ENCODE measurements around the gene IGF2.

GRCh38 chr11:2110521-2110920 is 28.7 kb downstream of the IGF2 start:
- TF ChIP-seq, protein P1, sequence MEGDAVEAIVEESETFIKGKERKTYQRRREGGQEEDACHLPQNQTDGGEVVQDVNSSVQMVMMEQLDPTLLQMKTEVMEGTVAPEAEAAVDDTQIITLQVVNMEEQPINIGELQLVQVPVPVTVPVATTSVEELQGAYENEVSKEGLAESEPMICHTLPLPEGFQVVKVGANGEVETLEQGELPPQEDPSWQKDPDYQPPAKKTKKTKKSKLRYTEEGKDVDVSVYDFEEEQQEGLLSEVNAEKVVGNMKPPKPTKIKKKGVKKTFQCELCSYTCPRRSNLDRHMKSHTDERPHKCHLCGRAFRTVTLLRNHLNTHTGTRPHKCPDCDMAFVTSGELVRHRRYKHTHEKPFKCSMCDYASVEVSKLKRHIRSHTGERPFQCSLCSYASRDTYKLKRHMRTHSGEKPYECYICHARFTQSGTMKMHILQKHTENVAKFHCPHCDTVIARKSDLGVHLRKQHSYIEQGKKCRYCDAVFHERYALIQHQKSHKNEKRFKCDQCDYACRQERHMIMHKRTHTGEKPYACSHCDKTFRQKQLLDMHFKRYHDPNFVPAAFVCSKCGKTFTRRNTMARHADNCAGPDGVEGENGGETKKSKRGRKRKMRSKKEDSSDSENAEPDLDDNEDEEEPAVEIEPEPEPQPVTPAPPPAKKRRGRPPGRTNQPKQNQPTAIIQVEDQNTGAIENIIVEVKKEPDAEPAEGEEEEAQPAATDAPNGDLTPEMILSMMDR (IDR thresholded peaks at IDR 0.05 in 2 of 3, conservative IDR thresholded peaks at IDR 0.05 in 1 of 3; ENCODE audit: control insufficient read depth in 2 of 3, extremely low read depth in 1 of 3, insufficient read depth in 1 of 3, low read depth in 3 of 3, low read length in 3 of 3) = no peak
- TF ChIP-seq, protein P2, sequence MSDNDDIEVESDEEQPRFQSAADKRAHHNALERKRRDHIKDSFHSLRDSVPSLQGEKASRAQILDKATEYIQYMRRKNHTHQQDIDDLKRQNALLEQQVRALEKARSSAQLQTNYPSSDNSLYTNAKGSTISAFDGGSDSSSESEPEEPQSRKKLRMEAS (IDR thresholded peaks at IDR 0.05; ENCODE audit: low read depth, low read length) = no peak
- TF ChIP-seq, protein P3, sequence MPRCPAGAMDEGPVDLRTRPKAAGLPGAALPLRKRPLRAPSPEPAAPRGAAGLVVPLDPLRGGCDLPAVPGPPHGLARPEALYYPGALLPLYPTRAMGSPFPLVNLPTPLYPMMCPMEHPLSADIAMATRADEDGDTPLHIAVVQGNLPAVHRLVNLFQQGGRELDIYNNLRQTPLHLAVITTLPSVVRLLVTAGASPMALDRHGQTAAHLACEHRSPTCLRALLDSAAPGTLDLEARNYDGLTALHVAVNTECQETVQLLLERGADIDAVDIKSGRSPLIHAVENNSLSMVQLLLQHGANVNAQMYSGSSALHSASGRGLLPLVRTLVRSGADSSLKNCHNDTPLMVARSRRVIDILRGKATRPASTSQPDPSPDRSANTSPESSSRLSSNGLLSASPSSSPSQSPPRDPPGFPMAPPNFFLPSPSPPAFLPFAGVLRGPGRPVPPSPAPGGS (IDR thresholded peaks at IDR 0.05; ENCODE audit: borderline replicate concordance, insufficient read depth, low read depth, low read length, poor library complexity, severe bottlenecking) = no peak
- TF ChIP-seq ZBED1 (IDR thresholded peaks at IDR 0.05; ENCODE audit: borderline replicate concordance) (no peak), ATF3 (IDR thresholded peaks at IDR 0.05; ENCODE audit: borderline replicate concordance, extremely low read depth, low read depth, low read length) (no peak), YBX1 (IDR thresholded peaks at IDR 0.05) (no peak), EGR1 (IDR thresholded peaks at IDR 0.05; ENCODE audit: borderline replicate concordance in 1 of 2, low read depth in 2 of 2, low read length in 2 of 2) (no peak), NFIC (IDR thresholded peaks at IDR 0.05; ENCODE audit: low read depth, low read length) (no peak)

Data from GM12878 (cell line).